ENCODE results near the gene PGS1.
"Not testable (repeated sequence)": the region's sequence is repeated elsewhere in the genome, so short reads cannot be mapped to it uniquely, and the experiment has no call there.

PGS1 gene, protein sequence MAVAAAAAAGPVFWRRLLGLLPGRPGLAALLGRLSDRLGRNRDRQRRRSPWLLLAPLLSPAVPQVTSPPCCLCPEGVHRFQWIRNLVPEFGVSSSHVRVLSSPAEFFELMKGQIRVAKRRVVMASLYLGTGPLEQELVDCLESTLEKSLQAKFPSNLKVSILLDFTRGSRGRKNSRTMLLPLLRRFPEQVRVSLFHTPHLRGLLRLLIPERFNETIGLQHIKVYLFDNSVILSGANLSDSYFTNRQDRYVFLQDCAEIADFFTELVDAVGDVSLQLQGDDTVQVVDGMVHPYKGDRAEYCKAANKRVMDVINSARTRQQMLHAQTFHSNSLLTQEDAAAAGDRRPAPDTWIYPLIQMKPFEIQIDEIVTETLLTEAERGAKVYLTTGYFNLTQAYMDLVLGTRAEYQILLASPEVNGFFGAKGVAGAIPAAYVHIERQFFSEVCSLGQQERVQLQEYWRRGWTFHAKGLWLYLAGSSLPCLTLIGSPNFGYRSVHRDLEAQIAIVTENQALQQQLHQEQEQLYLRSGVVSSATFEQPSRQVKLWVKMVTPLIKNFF

DNA sequence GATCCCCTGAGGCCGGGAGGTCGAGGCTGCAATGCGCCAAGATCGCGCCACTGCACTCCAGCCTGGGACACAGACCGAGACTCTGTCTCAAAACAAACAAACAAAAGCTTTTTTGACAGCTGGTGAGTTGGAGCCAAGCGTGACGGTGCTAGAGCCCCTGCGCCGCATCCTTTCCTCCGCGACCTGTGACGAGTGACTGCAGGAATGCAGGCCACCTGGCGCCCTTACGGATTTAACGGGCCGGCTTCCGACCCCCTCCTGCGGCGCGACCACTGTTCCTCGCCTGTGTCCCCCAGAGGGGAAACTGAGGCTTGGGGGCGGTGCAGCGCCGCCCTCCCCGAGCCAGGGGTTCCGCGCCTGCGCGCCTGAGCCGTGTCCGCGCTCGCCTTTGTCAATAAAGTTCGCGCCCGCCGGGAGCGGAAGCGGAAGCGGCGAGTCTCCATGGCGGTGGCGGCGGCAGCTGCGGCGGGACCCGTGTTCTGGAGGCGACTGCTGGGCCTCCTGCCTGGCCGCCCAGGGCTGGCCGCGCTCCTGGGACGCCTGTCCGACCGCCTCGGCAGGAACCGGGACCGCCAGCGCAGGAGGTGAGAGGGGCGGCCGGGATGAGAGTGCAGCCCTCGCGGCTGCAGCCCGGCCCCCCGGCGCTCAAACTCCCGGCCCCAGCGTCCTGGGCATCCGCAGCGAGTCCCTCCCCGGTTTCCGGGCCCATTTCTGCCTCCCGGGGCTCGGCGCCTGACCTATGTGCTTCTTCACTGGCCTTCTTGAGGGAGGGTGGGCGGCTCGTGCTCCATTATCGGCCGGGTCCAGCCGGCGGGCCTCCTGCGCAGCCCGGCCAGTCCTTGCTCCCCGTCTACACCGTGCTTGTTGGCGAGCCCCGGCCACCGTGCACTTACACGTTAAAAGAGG, at the start of gene PGS1:
Gene PGS1, plus strand, starts transcription at position 425 of the 906 bp plus-strand sequence. Its CDS starts 17 bp downstream, at position 442.
- no peak for FAIRE-seq

DNA sequence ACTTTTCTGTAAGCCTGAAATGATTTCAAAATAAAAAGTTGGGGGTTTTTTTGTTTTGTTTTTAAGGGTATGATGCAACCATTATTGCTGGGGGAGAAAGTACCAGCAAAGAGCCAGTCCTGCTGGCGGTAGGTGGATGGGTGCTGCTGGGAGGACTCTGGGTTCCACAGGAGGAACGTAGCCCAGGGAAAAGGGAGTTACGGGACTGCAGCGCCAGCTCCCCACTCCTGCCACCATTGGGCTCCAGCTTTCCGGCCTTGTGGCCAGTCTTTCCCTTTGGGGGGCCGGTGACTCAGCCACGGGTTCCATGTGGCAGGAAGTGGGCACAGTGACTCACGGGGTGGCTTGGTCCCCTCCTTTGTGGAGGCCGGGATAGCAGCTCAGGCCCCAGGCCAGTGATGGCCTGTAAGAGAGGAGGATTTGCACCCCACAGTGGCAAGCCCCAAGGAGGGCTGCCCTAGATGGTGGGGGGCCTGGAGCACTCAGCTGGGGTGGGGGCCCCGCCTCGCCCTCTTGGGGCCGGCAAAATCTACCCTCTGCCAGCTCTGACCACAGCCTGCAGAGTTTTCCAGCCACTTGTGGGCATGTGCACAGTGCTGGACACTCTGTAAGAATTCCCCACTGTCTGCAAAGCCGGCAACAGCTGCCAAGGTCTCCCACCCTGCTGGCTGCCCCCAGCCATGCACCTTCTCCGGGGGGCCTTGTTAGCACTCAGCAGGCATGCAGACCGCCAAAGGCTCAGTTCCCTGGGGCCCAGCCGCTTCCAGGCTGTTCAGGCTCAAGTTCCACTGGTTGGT, 49.0 kb upstream of the PGS1 start:
- no peak for FAIRE-seq

DNA sequence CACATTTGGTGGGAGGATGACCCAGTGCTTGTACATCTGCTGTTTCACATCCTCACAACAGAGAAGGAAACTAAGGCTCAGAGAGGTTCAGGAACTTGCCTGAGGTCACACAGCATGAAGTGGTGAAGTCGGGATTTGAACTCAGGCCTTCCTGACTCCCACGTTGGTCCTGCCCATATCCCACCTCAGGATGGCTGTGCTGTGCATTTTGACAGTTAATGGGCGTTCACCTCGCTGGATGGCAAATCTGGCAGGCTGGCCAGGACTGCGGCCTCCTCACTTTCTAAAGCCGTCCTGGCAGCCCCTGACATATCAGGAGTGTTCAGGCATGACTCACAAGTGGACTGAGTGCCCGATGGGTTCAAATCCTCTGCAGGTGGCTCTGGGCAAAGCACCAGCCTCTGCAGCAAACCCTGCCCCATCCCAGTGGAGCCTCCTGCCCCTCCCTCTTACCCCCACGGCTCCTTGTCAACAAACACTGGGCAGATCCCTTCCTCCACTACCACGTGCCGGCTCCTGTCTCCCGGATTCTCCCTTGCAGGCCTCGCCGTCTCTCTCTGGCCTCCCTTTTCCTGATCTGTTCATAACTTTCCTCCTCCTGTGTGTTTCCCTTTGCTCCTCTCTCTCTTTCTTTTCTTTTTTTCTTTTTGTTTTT, 47.8 kb upstream of the PGS1 start:
- no peak for FAIRE-seq

DNA sequence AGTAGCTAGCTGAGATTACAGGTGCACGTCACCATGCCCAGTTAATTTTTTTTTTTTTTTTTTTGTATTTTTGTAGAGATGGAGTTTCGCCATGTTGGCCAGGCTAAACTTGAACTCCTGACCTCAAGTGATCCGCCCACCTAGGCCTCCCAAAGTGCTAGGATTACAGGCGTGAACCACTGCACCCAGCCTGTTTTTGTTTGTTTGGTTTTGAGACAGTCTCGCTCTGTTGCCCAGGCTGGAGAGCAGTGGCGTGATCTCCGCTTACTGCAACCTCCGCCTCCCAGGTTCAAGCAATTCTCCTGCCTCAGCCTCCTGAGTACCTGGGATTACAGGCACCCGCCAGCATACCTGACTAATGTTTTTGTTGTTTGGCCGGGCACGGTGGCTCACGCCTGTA, 47.1 kb upstream of the PGS1 start:
- FAIRE-seq: not testable (repeated sequence)

DNA sequence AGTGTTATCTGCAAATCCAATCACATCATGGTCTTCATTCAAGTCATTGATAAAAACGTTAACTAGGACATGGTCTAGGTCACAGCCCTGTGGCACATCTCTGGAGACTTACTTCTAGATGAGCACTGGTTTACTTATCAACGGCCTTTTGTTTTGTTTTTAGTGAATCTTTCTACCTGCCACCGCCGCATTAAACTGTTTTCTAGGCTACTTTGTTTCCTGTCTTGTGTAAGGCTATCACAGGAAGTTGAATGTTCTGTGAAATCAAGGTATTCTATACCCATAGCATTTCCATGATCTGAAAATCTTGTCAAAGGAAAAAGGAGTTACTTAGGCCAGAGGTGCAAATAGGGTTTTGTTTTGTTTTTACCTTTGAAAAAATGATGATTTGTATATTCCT, 45.5 kb upstream of the PGS1 start:
- no peak for FAIRE-seq

DNA sequence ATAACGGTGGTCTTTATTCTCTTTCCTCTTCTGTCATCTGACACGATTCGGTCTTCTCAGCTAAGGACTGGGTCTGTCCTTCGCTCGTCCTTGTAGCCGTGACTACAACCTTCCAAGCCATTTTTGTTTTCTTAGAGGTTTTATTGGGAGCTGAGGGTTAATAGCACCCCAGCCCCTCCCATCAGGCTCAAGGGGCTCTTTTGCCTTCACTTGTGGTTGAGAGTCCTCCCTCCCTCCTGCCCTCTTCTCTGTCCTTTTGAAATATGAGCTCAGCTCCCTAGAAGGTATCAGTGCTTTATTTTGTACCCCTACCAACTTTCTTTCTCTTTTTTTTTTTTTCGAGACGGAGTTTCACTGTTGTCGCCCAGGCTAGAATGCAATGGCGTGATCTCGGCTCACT, 43.2 kb upstream of the PGS1 start:
- FAIRE-seq: no peak

DNA sequence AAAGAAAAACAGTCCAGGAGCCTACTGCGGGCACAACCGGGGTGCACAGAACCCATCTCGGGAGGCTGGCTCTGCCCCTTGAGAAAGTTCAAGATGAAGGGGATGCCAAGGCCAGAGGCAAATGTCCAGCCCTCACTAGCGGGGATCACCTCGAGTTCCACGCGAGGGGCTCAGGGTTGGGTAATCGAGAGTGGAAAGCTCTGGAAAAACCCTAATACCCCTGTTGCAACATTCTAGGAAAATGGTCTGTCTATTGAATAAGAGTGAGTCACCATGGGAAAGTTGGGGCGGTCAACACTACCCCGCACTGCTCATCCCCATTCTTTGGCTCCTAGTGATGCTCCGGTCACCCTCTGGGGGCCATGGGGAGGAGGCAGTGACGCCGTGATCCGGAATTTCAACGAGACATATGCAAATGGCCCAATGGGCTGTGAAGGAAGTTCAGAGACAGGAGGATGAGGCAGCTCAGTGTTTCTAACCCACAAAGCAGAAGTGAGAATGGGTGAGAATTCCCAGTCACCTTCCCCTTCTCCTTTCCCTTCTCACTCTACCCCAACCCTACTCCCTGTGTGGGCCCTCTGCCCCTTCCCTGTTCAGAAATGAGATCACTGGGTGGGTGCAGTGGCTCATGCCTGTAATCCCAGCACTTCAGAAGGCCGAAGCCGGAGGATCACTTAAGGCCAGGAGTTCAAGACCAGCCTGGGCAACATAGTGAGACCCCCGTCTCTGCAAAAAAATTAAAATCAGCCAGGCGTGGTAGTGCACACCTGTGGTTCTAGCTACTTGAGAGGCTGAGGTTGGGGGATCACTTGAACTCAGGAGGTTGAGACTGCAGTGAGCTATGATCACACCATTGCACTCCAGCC, 41.0 kb upstream of the PGS1 start:
- FAIRE-seq: no peak

DNA sequence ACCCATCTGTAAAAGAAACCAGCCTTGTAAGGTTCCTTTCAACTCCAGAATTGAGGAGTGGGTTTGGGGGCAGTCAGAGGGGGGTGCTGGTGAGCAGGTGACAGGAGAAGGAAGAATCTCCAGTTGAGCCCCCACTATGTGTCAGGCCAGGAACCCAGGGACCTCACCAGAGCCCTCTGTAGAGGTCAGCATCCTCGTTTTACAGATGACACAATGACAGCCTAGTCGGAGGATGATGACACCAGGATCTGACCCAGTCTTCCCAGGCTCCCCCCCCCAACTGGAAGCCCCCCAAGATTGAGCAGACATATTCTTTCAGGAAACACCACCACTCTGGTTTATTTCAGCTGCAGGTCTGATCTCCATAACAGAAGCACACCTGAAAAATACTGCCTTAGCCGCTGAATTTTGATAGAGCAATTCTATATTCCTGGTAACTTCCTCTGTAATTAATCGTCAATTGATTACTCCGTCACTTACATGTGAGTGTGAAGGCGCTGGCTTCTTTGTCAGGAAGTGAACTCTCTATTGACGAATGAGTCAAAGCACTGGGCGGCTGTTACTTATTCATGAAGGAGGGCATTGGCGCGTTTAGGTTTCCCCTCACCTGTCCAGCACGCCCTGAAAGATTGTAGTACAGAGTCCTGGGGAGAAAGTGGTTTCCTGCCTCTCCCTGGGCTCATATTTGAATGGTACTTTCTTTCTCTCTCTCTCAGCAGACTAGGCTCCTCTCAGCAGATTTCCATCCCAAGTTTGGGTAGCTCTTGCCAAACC, 39.8 kb upstream of the PGS1 start:
- no peak for FAIRE-seq

DNA sequence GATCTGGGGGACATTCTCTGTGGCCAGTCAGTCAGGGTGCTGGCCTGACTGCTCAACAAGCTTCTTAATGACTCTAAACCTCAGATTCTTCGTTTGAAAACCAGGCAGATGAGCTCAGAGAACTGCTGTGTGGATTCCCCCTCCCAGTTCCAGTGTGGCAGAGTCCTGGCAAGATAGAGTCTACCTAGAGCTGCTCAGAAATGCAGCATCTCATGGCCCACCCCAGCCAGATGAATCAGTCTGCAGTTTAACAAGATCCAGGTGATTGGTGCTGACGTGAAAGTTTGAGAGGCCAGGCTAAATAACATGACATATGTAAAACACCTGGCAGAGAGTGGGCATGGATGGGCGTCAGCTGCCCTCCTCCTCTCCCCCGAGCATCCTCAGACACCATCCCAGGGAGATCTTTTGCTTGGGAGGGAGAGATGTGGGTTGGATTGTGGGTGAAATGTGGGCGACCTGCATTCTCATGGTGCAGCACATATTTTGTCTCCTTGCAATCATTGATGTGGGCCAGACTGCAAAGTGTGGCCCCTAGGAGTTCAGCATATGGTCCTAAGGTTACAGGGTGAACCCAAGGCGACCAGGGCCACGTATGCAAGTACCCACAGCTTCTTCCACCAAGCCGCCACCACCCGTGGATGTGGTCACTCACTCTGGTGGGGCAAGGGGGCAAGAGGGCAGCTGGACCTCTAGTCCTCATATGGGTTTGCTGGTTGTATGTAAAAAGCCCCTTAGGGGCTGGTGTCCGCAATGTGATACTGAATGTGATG, 38.1 kb upstream of the PGS1 start:
- FAIRE-seq: no peak

DNA sequence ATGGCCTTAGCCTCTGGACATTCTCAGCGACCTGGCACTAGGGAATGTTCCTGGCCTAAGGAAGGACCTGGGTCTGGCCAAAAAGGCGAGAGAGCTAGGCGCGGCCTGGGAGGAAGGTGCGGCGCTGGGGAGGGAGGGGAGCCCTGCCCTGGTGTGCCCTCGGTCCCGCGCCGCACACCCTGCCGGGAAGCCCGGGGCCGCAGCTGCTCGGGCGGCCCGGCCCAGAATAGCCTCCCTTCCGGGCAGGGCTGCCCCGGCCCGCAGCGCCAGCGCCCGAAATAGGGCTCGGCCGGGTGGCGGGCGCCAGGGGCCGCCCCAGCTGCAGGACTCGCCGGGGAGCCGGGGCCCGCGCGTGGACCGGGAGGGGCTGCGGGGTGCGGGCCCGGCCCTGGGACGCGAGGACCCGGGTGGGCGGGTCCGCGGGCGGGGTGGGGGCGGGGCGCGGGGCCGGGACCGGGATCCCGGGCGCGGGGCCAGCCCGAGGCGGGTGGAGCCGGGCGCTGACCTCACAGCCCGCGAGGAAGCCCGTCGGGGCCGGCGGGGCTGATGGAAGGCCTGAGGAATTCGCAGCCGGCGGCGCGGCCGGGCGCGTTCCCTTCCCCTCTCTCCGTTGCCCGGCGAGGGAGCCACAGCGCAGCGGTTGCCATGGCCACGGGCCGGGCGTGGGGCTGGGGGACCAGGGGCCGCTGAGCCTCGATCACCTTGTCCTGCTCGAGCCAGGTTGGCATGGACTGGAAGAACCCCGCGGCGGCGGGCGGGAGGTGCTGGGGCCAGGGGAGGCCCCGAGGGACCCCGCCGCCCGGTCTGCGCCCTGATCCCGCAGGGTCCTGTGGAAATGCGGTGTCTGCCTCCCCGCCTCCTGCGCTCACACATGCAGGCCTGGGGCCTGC, 36.6 kb upstream of the PGS1 start:
- no peak for FAIRE-seq

DNA sequence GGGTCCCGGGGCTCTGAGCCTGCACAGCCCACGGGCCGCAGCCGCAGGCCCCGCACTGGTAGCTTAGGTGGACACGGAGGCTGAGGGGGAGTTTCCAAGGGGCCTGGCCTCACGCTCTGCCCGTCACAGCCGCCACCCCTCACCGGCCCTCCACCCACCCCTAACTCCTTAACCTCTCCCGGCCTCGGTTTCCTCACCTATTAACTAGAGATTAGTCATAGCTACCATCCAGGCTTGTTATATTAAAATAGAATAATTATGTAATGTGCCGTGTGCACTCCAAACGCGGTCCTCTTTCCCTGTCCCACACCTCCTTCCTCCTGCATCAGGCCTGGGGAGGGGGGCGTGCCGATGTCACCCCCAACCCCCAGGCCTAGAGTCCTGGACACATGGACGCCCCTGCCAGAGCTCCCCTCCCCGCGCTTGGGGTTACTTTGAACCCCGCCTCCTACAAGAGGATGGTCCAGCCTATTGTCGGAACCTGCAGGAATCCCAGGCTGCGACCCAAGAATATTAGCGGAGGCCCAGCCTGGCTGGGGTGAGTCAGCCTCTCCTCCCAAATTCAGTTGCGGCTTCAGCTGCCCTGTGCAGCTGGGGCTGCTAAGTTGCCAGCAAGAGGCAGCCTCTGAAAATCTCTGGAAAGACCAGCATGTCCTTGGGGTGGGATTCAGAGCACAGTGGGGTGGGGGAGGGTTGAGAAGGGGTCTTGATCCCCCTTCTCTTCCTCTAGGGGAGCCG, 35.8 kb upstream of the PGS1 start:
- no peak for FAIRE-seq

DNA sequence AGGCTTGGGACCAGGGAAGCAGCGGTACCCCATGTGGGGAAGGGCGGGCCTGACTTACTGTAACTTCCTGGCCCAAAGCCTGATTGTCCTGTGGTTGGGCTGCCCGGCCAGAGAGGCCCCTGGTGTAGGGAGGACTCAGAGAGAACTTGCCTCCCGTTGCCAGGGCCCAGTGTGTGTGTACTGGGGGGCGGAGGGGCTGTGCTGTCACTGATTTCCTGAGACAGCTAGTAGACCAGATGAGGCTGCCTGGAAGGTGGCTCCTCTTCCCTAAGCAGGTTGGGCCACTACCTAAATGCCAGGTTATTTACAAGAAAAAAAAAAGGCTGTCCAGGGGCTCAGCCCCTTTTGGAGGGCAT, 35.3 kb upstream of the PGS1 start:
- FAIRE-seq: no peak

DNA sequence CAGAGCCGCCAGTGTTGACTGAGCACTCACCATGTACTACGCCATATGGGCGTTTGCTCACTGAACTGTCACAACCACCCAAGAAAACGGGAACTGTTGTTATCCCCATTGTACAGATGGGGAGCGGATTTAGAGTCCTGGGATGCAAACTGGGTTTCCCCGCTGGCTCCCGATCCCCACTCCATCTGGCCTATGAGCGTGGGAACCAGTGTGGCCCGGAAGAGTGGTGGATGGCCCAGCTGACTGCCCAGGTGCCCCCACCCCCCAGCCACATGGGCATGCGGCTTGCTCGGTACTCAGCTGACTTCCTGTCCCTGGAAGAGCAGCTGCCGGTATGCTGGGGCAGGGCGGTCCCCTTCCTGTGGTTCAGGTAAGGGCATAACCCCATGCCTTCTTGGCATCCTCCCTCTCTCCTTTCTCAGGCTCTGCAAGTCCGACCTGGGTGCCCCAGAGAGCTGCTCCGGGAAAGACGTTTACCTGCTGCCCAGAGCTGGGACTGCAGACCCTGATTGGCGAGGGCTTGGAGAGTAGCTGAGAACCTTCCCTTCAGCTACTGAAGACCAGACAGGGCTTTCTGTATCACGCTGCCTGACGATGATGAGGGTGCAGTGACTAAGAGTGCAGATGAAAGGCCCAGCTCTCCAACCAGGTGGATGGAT, 34.8 kb upstream of the PGS1 start:
- no peak for FAIRE-seq

DNA sequence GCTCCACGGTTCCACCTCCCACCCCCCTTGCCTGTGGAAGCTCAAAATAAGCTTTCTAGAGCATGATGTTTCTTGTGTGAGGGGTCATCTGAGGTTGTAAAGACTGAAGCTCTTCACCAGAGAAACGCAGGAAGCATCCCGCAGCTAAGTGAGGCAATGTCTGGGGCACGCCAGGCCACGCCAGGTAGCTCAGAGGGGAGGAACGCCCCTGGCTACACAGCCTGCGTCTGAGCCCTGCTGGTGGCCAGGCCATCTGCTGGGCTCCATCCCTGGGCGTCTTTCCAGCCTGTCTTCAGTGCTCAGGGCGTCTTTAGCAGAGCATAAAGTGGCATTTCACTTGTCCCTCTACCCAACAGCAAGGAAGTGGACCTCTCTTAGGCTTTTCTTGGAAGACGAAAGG, 33.8 kb upstream of the PGS1 start:
- no peak for FAIRE-seq

DNA sequence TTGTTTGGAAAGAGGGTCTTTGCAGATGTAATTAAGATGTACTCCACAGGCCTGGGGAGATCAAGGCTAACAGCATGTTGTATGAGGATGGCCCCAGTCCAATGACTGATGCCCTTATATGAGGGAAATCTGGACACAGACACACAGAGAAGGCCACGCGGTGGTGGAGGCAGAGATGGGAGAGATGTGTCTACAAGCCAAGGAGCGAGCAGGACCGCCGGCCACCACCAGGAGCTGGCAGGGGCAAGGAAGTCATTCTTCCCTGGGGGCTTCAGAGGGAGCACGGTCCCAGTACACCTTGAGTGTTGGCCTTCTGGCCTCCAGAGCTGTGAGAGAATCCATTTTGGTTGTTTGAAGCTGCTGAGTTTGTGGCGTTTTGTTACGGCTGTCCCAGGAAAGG, 33.3 kb upstream of the PGS1 start:
- no peak for FAIRE-seq

DNA sequence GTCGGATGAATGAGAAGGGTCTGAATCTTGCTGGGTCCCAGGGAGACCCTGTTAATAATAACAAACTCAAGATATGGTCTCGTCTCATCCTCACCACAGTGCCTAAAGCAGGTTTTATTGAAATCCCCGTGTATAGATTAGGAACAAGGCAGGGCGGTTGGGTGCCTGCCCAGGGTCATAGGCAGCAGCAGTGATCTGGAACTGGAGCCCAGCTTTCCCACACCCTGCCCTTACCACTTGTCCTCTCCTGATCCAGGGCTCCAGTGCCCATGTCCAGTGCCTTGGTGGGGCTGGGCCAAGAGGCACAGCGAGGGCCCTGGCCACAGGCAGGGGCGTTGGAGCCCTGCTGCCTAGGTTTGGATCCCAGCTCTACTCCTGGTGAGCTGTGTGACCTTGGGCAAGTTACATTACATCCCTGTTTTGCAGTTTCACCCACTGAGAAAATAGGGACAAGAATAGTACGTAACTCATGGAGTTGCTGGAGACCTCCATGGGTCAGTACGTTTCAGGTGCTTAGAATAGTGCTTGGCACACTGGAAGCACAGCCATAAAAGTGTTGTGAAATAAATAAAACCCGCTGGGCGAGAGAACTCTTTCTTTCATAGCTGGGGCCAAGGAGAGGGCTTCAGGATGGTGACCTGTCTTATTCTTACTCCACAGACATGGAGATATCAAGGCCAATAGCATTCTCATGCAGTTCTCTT, 32.5 kb upstream of the PGS1 start:
- no peak for FAIRE-seq
